Measurements from ENCODE around the gene DYSF. TPM values are rescaled to one million over a fixed set of nuclear protein-coding genes. Genes with fewer than 3 reads are reported as not detected.
"Not testable (repeated sequence)": the region's sequence is repeated elsewhere in the genome, so short reads cannot be mapped to it uniquely, and the experiment has no call there.

The DYSF gene
- polyA plus RNA-seq, 1 experiment: 1.3 TPM

DNA sequence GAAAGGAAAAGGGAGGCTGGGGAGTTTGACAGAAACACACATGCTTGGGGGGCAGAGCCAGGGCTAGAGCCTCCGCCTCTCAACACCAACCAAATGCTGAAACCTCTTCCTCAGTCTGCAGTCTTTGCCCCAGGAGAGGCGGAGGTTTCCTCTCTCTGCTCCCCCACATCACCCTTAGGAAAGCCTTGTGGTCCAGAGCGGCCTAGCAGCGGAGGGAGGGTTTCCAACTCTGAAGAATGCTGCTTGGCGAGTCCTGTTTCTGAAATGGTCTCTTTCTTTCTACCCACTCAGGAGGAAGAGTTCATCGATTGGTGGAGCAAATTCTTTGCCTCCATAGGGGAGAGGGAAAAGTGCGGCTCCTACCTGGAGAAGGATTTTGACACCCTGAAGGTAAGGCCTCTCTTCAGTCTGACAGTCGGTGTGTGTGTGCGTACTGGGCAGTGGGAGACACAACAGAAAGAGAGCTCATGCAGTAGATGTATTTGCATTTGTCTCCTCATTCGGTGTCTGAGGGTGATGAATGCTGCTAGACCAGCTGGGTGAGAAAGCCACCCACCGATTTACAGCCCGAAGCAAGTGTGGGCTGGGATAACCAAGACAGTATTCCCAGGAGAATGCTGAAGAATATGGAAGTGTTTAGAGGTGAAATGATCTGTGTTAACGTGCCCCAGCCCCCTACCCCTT lies 190.5 kb downstream of the DYSF start:
- CTCF ChIA-PET: no interaction called here
- Histone ChIP-seq H3K36me3 (ENCODE audit: control insufficient read depth, insufficient read depth, low read length) (no peaks in the 10 kb centered on the region), H3K4me3 (ENCODE audit: low read depth, low read length) (no peak overlapping the region), H3K27me3 (ENCODE audit: control insufficient read depth, insufficient read depth, low read length) (peaks cover 3% of the 10 kb centered on the region)
- no peak for DNase-seq (ENCODE audit: low read depth)
- TF ChIP-seq, protein P1, sequence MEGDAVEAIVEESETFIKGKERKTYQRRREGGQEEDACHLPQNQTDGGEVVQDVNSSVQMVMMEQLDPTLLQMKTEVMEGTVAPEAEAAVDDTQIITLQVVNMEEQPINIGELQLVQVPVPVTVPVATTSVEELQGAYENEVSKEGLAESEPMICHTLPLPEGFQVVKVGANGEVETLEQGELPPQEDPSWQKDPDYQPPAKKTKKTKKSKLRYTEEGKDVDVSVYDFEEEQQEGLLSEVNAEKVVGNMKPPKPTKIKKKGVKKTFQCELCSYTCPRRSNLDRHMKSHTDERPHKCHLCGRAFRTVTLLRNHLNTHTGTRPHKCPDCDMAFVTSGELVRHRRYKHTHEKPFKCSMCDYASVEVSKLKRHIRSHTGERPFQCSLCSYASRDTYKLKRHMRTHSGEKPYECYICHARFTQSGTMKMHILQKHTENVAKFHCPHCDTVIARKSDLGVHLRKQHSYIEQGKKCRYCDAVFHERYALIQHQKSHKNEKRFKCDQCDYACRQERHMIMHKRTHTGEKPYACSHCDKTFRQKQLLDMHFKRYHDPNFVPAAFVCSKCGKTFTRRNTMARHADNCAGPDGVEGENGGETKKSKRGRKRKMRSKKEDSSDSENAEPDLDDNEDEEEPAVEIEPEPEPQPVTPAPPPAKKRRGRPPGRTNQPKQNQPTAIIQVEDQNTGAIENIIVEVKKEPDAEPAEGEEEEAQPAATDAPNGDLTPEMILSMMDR (IDR thresholded peaks at IDR 0.05; ENCODE audit: insufficient read depth, low read depth, low read length): no peak
- POLR2A ChIA-PET: no interaction called here

DNA sequence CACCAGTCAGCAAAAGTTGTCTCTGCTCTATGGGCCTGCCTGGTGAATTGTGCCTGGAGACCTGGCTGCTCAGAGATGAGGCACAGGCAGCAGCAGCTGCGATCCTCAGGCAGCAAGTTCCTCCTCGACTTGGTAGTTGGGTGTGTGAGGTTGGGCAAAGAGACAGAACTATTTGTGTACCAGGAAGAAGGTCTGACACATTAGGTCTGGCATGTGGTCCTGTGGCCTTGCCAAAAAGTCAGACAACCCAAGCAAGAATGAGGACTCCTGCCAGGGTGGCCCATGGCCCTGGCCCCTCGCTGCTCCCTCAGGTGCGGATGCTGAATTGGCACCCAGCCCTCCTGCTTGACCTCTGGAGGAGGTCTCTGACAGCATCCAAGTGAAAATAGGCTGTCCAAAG lies 192.7 kb downstream of the DYSF start:
- no peaks in the 10 kb centered on the region for H3K36me3 ChIP-seq (ENCODE audit: control insufficient read depth, insufficient read depth, low read length)
- TF ChIP-seq, protein P1 (IDR thresholded peaks at IDR 0.05; ENCODE audit: insufficient read depth, low read depth, low read length): no peak
- H3K27me3 ChIP-seq (ENCODE audit: control insufficient read depth, insufficient read depth, low read length): peaks cover 4% of the 10 kb centered on the region; the same call in 1 of the 2 replicates
- peak; percentile 14 for DNase-seq (ENCODE audit: low read depth)
- POLR2A ChIA-PET: no interaction called here
- CTCF ChIA-PET: no interaction called here
- H3K4me3 ChIP-seq (ENCODE audit: low read depth, low read length): no peak overlapping the region

DNA sequence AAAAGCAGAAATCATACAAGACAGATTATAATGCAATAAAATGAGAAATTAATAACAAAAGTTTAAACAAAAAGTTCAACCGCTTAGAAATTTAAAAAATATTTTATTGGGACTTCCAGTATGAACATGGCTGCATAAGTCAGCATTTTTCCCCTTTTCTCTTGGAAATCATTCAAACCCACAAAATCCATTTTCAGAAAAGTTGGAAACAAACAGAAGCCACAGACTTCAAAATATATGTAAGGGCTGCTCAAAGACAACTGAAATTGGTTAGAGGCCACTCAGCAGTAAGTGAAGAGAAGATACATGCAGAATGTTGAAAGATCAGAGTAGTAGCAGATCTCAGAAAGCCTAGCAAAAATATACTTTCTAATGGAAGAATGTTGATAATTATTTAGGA lies 194.0 kb downstream of the DYSF start:
- Histone ChIP-seq H3K36me3 (ENCODE audit: control insufficient read depth, insufficient read depth, low read length) (no peaks in the 10 kb centered on the region), H3K4me3 (ENCODE audit: low read depth, low read length) (no peak overlapping the region), H3K27me3 (ENCODE audit: control insufficient read depth, insufficient read depth, low read length) (peaks cover 4% of the 10 kb centered on the region; the same call in 1 of the 2 replicates)
- ChIA-PET CTCF (no interaction called here), POLR2A (no interaction called here)
- no peak for DNase-seq (ENCODE audit: low read depth)
- TF ChIP-seq, protein P1 (IDR thresholded peaks at IDR 0.05; ENCODE audit: insufficient read depth, low read depth, low read length): no peak

DNA sequence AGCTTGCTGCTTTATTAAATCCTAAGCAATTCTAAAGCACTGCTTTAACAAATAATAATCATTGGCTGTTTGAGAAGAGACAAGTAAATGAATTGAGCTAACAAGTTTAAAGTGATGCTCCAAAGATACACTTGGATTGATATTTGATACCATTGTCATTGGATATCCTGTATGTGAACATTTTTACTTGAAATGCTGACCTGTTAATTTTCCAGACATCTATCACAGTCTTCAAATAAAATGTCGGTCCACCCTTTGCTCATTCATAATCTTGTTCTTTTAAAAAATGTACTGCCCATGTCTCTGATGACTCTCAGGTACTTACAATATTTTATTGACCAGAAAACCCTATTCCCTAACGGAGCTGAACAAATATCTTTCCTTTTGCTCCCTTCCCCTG lies 202.1 kb downstream of the DYSF start:
- H3K27me3 ChIP-seq (ENCODE audit: control insufficient read depth, insufficient read depth, low read length): peaks cover 2% of the 10 kb centered on the region; the same call in 1 of the 2 replicates
- TF ChIP-seq, protein P1 (IDR thresholded peaks at IDR 0.05; ENCODE audit: insufficient read depth, low read depth, low read length): no peak
- ChIA-PET CTCF (interaction anchor here (1.3 kb wide), 1 partner anchor 11 kb away, joined by 5 read pairs; no protein-coding TSS in a partner anchor), POLR2A (interaction anchor here (0.6 kb wide), 1 partner anchor 27 kb away, joined by 3 read pairs; no protein-coding TSS in a partner anchor)
- no peaks in the 10 kb centered on the region for H3K36me3 ChIP-seq (ENCODE audit: control insufficient read depth, insufficient read depth, low read length)
- no peak for DNase-seq (ENCODE audit: low read depth)
- no peak overlapping the region for H3K4me3 ChIP-seq (ENCODE audit: low read depth, low read length)

DNA sequence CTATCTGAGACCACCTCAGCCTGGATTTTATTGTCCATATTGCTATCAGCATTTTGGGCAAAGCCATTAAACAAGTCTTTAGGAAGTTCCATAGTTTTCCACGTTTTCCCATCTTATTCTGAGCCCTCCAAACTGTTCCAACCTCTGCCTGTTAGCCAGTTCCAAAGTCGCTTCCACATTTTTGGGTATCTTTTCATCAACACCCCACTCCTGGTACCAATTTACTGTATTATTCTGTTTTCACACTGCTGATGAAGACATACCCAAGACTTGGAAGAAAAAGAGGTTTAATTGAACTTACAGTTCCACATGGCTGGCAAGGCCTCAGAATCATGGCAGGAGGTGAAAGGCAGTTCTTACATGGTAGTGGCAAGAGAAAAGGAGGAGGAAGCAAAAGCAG lies 204.9 kb downstream of the DYSF start:
- CTCF ChIA-PET; H3K36me3 ChIP-seq (ENCODE audit: control insufficient read depth, insufficient read depth, low read length); DNase-seq (ENCODE audit: low read depth); H3K4me3 ChIP-seq (ENCODE audit: low read depth, low read length); POLR2A ChIA-PET; H3K27me3 ChIP-seq (ENCODE audit: control insufficient read depth, insufficient read depth, low read length): not testable (repeated sequence)

DNA sequence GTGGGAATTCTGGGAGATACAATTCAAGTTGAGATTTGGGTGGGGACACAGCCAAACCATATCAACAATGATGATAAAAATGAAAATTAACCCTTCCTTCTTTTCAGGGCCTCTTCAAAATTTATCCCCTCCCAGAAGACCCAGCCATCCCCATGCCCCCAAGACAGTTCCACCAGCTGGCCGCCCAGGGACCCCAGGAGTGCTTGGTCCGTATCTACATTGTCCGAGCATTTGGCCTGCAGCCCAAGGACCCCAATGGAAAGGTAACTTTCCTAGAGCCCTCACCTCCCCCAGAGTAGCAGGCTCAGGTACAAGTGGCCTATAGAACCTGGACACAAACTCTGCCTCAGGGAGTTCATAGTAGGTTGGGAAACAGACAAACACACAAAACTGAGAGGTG lies 205.4 kb downstream of the DYSF start:
- Histone ChIP-seq H3K4me3 (ENCODE audit: low read depth, low read length) (no peak overlapping the region), H3K36me3 (ENCODE audit: control insufficient read depth, insufficient read depth, low read length) (no peaks in the 10 kb centered on the region), H3K27me3 (ENCODE audit: control insufficient read depth, insufficient read depth, low read length) (peaks cover 2% of the 10 kb centered on the region; the same call in 1 of the 2 replicates)
- DNase-seq (ENCODE audit: low read depth): no peak
- ChIA-PET CTCF (no interaction called here), POLR2A (no interaction called here)
- TF ChIP-seq, protein P1 (IDR thresholded peaks at IDR 0.05; ENCODE audit: insufficient read depth, low read depth, low read length): no peak
